GM12878 (cell line): ENCODE results near the gene UBC. TPM values are rescaled to one million over a fixed set of nuclear protein-coding genes. Genes with fewer than 3 reads are reported as not detected.

Source experiments
- BMI1 ChIP-seq: fragments of 450-650 bp; IDR thresholded peaks from 2 replicates; pipeline ENCODE4 v1.6.1; 2016; ENCODE audit warnings: mild to moderate bottlenecking, moderate library complexity, borderline replicate concordance
- CBX3 ChIP-seq: fragments of 200-600 bp; sonication (generic); IDR thresholded peaks from 2 replicates; pipeline ENCODE4 v1.6.1; 2016; ENCODE audit warnings: low read depth, borderline replicate concordance
- CREM ChIP-seq: IDR thresholded peaks from 2 replicates; pipeline ENCODE4 v1.6.1; 2014; ENCODE audit warnings: antibody characterized with exemption, low read depth
- E4F1 ChIP-seq: fragments of 450-650 bp; IDR thresholded peaks from 2 replicates; pipeline ENCODE4 v1.6.1; 2018; ENCODE audit warnings: borderline replicate concordance, mild to moderate bottlenecking; ENCODE audit not compliant: partially characterized antibody
- EED ChIP-seq: sonication (generic); IDR thresholded peaks from 2 replicates; pipeline ENCODE4 v1.6.1; 2016; ENCODE audit warnings: antibody characterized with exemption, low read depth
- IRF3 ChIP-seq: fragments of 450-650 bp; IDR thresholded peaks from 2 replicates; pipeline ENCODE4 v1.6.1; 2014; ENCODE audit warnings: mild to moderate bottlenecking
- IRF4 ChIP-seq: IDR thresholded peaks from 2 replicates; pipeline ENCODE4 v1.6.1; 2011; ENCODE audit warnings: low read depth, low read length
- KLF5 ChIP-seq: fragments of 450-650 bp; IDR thresholded peaks from 2 replicates; pipeline ENCODE4 v1.6.1; 2014; ENCODE audit warnings: mild to moderate bottlenecking; ENCODE audit not compliant: partially characterized antibody
- MTA2 ChIP-seq: fragments of 450-650 bp; IDR thresholded peaks from 2 replicates; pipeline ENCODE4 v1.6.1; 2016; ENCODE audit warnings: low read depth, mild to moderate bottlenecking, moderate library complexity
- MTA3 ChIP-seq: IDR thresholded peaks from 2 replicates; pipeline ENCODE4 v1.6.1; 2012; ENCODE audit warnings: low read length, inconsistent platforms, borderline replicate concordance
- MXI1 ChIP-seq: fragments of 150-350 bp; IDR thresholded peaks from 2 replicates; pipeline ENCODE4 v1.6.1; 2011; ENCODE audit warnings: low read depth, mild to moderate bottlenecking, inconsistent platforms, low read length, improper control_type of control experiment
- NBN ChIP-seq: fragments of 450-650 bp; IDR thresholded peaks from 2 replicates; pipeline ENCODE4 v1.6.1; 2016
- NR2C1 ChIP-seq: fragments of 450-650 bp; IDR thresholded peaks from 2 replicates; pipeline ENCODE4 v1.6.1; 2017; ENCODE audit warnings: antibody characterized with exemption, mild to moderate bottlenecking, moderate library complexity
- NR2C2 ChIP-seq: IDR thresholded peaks from 2 replicates; pipeline ENCODE4 v1.6.1; 2011; ENCODE audit warnings: borderline replicate concordance, low read depth; ENCODE audit not compliant: control insufficient read depth, insufficient read length
- SIX5 ChIP-seq: IDR thresholded peaks from 2 replicates; pipeline ENCODE4 v1.6.1; 2011; ENCODE audit warnings: mild to moderate bottlenecking, low read depth, low read length, moderate library complexity; ENCODE audit not compliant: severe bottlenecking
- SUPT20H ChIP-seq: IDR thresholded peaks from 2 replicates; pipeline ENCODE4 v1.6.1; 2011; ENCODE audit warnings: low read depth, mild to moderate bottlenecking, low read length, moderate library complexity, borderline replicate concordance; ENCODE audit not compliant: control insufficient read depth
- TARDBP ChIP-seq: IDR thresholded peaks from 2 replicates; pipeline ENCODE4 v1.6.1; 2016; ENCODE audit warnings: borderline replicate concordance
- ZNF217 ChIP-seq: fragments of 450-650 bp; IDR thresholded peaks from 2 replicates; pipeline ENCODE4 v1.6.1; 2017; ENCODE audit warnings: antibody characterized with exemption, mild to moderate bottlenecking
- ZNF24 ChIP-seq: fragments of 450-650 bp; IDR thresholded peaks from 2 replicates; pipeline ENCODE4 v1.6.1; 2017; ENCODE audit warnings: antibody characterized with exemption, mild to moderate bottlenecking
- polyA plus RNA-seq, 11 experiments: library from polyadenylated mRNA; depleted of rRNA in 4 of 11; unstranded in 6 of 11; stranded (reverse) in 5 of 11; fragments of >200 nt; fragmentation: Nextera tagmentation in 4 of 11; fragmentation: Illumina TruSeq in 1 of 11; extraction: Ambion mirVana in 4 of 11; extraction: Trizol in 1 of 11; gene quantifications; 1 replicate in 1 of 11; 2 replicates in 10 of 11; pipeline versions ENCODE4 v1.2.1 to v1.2.3, GENCODE V29; 2011 to 2016; ENCODE audit warnings: inconsistent platforms in 2 of 11, missing spikeins in 2 of 11, low read depth in 1 of 11
- total RNA-seq, 4 experiments: library from RNA; depleted of rRNA in 3 of 4; stranded (reverse); fragments of >200 nt in 3 of 4; fragmentation: Illumina TruSeq in 1 of 4; extraction: Trizol in 1 of 4; gene quantifications; 2 replicates each; pipeline versions ENCODE4 v1.2.1 to v1.2.3, GENCODE V29; 2013 to 2021
- TF ChIP-seq, protein P1 (sequence below): fragments of 450-650 bp; IDR thresholded peaks from 2 replicates; pipeline ENCODE4 v1.6.1; 2016; ENCODE audit warnings: mild to moderate bottlenecking
- TF ChIP-seq, protein P2 (sequence below): fragments of 450-650 bp; IDR thresholded peaks from 2 replicates; pipeline ENCODE4 v1.6.1; 2017; ENCODE audit warnings: low read depth, mild to moderate bottlenecking, moderate library complexity
- TF ChIP-seq, protein P3 (sequence below): fragments of 450-650 bp; IDR thresholded peaks from 2 replicates; pipeline ENCODE4 v1.6.1; 2016; ENCODE audit warnings: mild to moderate bottlenecking

UBC gene
- total and polyA plus RNA-seq, 10 of the 15 experiments (the other 5 are each of a cell fraction or from before 2014, with no cell fraction given) = 653 to 1,666 (median 874) TPM

GRCh38 chr12:124921200-124922031 is 7.0 kb upstream of the UBC start (continued):
- no peak for TF ChIP-seq SIX5
- peak; percentile 81 for TF ChIP-seq EED
- TF ChIP-seq ZNF217 = peak; percentile 82
- TF ChIP-seq NR2C1 = no peak
- TF ChIP-seq E4F1 = no peak
- TF ChIP-seq MTA3 = no peak
- TF ChIP-seq ZNF24 = peak; percentile 99
- no peak for TF ChIP-seq SUPT20H
- peak; percentile 97 for TF ChIP-seq TARDBP
- no peak for TF ChIP-seq NR2C2
- TF ChIP-seq, protein P1, sequence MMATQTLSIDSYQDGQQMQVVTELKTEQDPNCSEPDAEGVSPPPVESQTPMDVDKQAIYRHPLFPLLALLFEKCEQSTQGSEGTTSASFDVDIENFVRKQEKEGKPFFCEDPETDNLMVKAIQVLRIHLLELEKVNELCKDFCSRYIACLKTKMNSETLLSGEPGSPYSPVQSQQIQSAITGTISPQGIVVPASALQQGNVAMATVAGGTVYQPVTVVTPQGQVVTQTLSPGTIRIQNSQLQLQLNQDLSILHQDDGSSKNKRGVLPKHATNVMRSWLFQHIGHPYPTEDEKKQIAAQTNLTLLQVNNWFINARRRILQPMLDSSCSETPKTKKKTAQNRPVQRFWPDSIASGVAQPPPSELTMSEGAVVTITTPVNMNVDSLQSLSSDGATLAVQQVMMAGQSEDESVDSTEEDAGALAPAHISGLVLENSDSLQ = no peak
- TF ChIP-seq, protein P2, sequence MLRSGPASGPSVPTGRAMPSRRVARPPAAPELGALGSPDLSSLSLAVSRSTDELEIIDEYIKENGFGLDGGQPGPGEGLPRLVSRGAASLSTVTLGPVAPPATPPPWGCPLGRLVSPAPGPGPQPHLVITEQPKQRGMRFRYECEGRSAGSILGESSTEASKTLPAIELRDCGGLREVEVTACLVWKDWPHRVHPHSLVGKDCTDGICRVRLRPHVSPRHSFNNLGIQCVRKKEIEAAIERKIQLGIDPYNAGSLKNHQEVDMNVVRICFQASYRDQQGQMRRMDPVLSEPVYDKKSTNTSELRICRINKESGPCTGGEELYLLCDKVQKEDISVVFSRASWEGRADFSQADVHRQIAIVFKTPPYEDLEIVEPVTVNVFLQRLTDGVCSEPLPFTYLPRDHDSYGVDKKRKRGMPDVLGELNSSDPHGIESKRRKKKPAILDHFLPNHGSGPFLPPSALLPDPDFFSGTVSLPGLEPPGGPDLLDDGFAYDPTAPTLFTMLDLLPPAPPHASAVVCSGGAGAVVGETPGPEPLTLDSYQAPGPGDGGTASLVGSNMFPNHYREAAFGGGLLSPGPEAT = peak; percentile 84
- TF ChIP-seq CREM = peak; percentile 85; the same call in 1 of the 2 replicates
- TF ChIP-seq, protein P3, sequence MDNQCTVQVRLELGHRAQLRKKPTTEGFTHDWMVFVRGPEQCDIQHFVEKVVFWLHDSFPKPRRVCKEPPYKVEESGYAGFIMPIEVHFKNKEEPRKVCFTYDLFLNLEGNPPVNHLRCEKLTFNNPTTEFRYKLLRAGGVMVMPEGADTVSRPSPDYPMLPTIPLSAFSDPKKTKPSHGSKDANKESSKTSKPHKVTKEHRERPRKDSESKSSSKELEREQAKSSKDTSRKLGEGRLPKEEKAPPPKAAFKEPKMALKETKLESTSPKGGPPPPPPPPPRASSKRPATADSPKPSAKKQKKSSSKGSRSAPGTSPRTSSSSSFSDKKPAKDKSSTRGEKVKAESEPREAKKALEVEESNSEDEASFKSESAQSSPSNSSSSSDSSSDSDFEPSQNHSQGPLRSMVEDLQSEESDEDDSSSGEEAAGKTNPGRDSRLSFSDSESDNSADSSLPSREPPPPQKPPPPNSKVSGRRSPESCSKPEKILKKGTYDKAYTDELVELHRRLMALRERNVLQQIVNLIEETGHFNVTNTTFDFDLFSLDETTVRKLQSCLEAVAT = peak; percentile 79
- peak; percentile 97 for TF ChIP-seq NBN
- TF ChIP-seq MTA2 = peak; percentile 98
- 0 out of 2 replicates have a peak, but pooled peaks have one; percentile 5 for TF ChIP-seq IRF3
- peak; percentile 87 for TF ChIP-seq IRF4
- TF ChIP-seq BMI1 = peak; percentile 73
- peak; percentile 96 for TF ChIP-seq KLF5
- TF ChIP-seq CBX3 = no peak
- peak; percentile 87; the same call in 1 of the 2 replicates for TF ChIP-seq MXI1
